ENCODE results near the gene ARF1. TPM values are rescaled to one million over a fixed set of nuclear protein-coding genes. Genes with fewer than 3 reads are reported as not detected.

Gene ARF1
- total RNA-seq, 2 experiments from 2014 or later: 163 to 322 TPM

GRCh38 chr1:228139406-228139930 is 57.0 kb downstream of the ARF1 start:
- no peak for TF ChIP-seq CTCF (conservative IDR thresholded peaks at IDR 0.05; ENCODE audit: low read length)
- Histone ChIP-seq H3K27ac (ENCODE audit: low read depth, low read length, poor library complexity, severe bottlenecking) (peak overlapping the region; percentile 79), H3K9me3 (ENCODE audit: low read length) (no peaks in the 10 kb centered on the region), H3K4me1 (ENCODE audit: insufficient read depth, low read length, poor library complexity, severe bottlenecking) (peaks cover 73% of the 10 kb centered on the region), H3K4me2 (ENCODE audit: low read length) (peak overlapping the region; percentile 80), H4K20me1 (ENCODE audit: insufficient read depth, low read length) (peaks cover 16% of the 10 kb centered on the region; the same call in 1 of the 2 replicates), H3K36me3 (ENCODE audit: insufficient read depth, low read length) (peaks cover 25% of the 10 kb centered on the region; the same call in 1 of the 2 replicates), H3K4me3 (ENCODE audit: low read depth, low read length, poor library complexity, severe bottlenecking) (peak overlapping the region; percentile 92), H3K9me2 (ENCODE audit: insufficient read depth, low read length) (no peaks in the 10 kb centered on the region), H2AFZ (ENCODE audit: low read length) (peak overlapping the region; percentile 79), H3K79me2 (ENCODE audit: insufficient read depth, low read depth, low read length) (peaks cover 43% of the 10 kb centered on the region)
- POLR2A ChIA-PET: interaction anchor here (0.6 to 1.3 kb wide), 3 partner anchors 20 to 1464 kb away, joined by 3 to 5 read pairs (median 3); partner anchors contain the start of gene IBA57
- no peak for DNase-seq (ENCODE audit: low spot score)
- intact Hi-C loops (cut with micrococcal nuclease; ENCODE audit: unreplicated experiment): loop anchor here (1.0 to 10.0 kb wide), 4 partner anchors 36 to 317 kb away; partner anchors contain the start of genes C1orf35 and TRIM11
- CTCF ChIA-PET (ENCODE audit: unreplicated experiment): no interaction called here
- BruUV-seq (replicated peaks): no TSS peak

- no peaks in the 10 kb centered on the region for H3K9me3 ChIP-seq (ENCODE audit: low read length)
- peaks cover 25% of the 10 kb centered on the region; the same call in 1 of the 2 replicates for H3K36me3 ChIP-seq (ENCODE audit: insufficient read depth, low read length)
- peaks cover 16% of the 10 kb centered on the region; the same call in 1 of the 2 replicates for H4K20me1 ChIP-seq (ENCODE audit: insufficient read depth, low read length)
- peaks cover 77% of the 10 kb centered on the region for H3K4me1 ChIP-seq (ENCODE audit: insufficient read depth, low read length, poor library complexity, severe bottlenecking)
- H2AFZ ChIP-seq (ENCODE audit: low read length): peak within 1 kb of the TSS; percentile 79
- ChIA-PET CTCF (ENCODE audit: unreplicated experiment) (no interaction called here), POLR2A (interaction anchor here (0.6 to 1.3 kb wide), 5 partner anchors 14 to 1465 kb away, joined by 3 to 5 read pairs (median 3); partner anchors contain the start of gene IBA57)
- peak within 1 kb of the TSS; percentile 79 for H3K27ac ChIP-seq (ENCODE audit: low read depth, low read length, poor library complexity, severe bottlenecking)
- peak; percentile 100 for DNase-seq (ENCODE audit: low spot score)
- peak within 1 kb of the TSS; percentile 92 for H3K4me3 ChIP-seq (ENCODE audit: low read depth, low read length, poor library complexity, severe bottlenecking)
- no peaks in the 10 kb centered on the region for H3K9me2 ChIP-seq (ENCODE audit: insufficient read depth, low read length)
- TF ChIP-seq CTCF (conservative IDR thresholded peaks at IDR 0.05; ENCODE audit: low read length): 0 out of 2 replicates have a peak, but pooled peaks have one; percentile 20
- TF ChIP-seq EZH2phosphoT487 (IDR thresholded peaks at IDR 0.05; ENCODE audit: borderline replicate concordance, low read depth, low read length): no peak
- TSS peak; percentile 73 for BruUV-seq (replicated peaks)
- peak within 1 kb of the TSS; percentile 99 for H3K4me2 ChIP-seq (ENCODE audit: low read length)
- H3K79me2 ChIP-seq (ENCODE audit: insufficient read depth, low read depth, low read length): peaks cover 47% of the 10 kb centered on the region
- intact Hi-C loops (cut with micrococcal nuclease; ENCODE audit: unreplicated experiment): loop anchor here (1.0 to 10.0 kb wide), 4 partner anchors 37 to 317 kb away; partner anchors contain the start of genes C1orf35 and TRIM11
These were observed 57.6 kb downstream of the ARF1 start, which contains the start of gene GUK1 for GRCh38 chr1:228139931-228140723. TSS of gene GUK1 (plus strand) at chr1:228140279. CDS start at chr1:228140303, 24 bp downstream.

Data from OCI-LY7 (cell line).